Esophagus squamous epithelium (tissue), 5 donors: ENCODE data around the gene ITGA2B. TPM values are rescaled to one million over a fixed set of nuclear protein-coding genes. Genes with fewer than 3 reads are reported as not detected.

Experiments used
- DNase-seq: peaks from one replicate; lab custom pipeline; 2025; lab: John Stamatoyannopoulos, UW
- H3K27ac ChIP-seq, 4 donors: fragments of 200-600 bp; sonication (generic); one replicate each; pipeline ENCODE4 v1.5.1; 2016 to 2019; ENCODE audit warnings: mild to moderate bottlenecking in 1 of 4
- H3K27me3 ChIP-seq, 4 donors: fragments of 200-600 bp; sonication (generic); 1 replicate in 3 of 4; 2 replicates in 1 of 4; pipeline versions ENCODE4 v1.5.1 to v1.6.0; 2017 to 2021; ENCODE audit warnings: antibody characterized with exemption in 1 of 4
- H3K36me3 ChIP-seq, 3 donors: fragments of 200-600 bp; sonication (generic); one replicate each; pipeline ENCODE4 v1.5.1; 2016 to 2019
- H3K4me1 ChIP-seq, 3 donors: fragments of 200-600 bp; sonication (generic); one replicate each; pipeline ENCODE4 v1.5.1; 2017 to 2019
- H3K4me3 ChIP-seq, 4 donors: fragments of 200-600 bp; sonication (generic); 1 replicate in 3 of 4; 2 replicates in 1 of 4; pipeline ENCODE4 v1.5.1; 2016 to 2019; ENCODE audit warnings: mild to moderate bottlenecking in 2 of 4, moderate library complexity in 1 of 4
- H3K9me3 ChIP-seq, 3 donors: fragments of 200-600 bp; sonication (generic); one replicate each; pipeline ENCODE4 v1.5.1; 2016 to 2019
- CTCF ChIP-seq, 6 experiments: fragments of 450-650 bp in 4 of 6; fragments of 200-600 bp in 2 of 6; sonication (generic) in 2 of 6; IDR thresholded peaks; one replicate each; pipeline ENCODE4 v1.5.1; 2016 to 2019; ENCODE audit warnings: antibody characterized with exemption in 6 of 6, mild to moderate bottlenecking in 4 of 6, moderate library complexity in 4 of 6
- POLR2A ChIP-seq, 4 donors: fragments of 450-650 bp; IDR thresholded peaks; one replicate each; pipeline ENCODE4 v1.6.1; 2017; ENCODE audit warnings: antibody characterized with exemption in 4 of 4, mild to moderate bottlenecking in 4 of 4, moderate library complexity in 3 of 4
- WGBS, 2 donors: methylation state at CpG; one replicate each; pipeline ENCODE4 v1.1.5; 2018; 5-methylcytosine and 5-hydroxymethylcytosine counted together
- intact Hi-C: fragments of 100-400 bp; cut with DNase I; formaldehyde crosslinking; loops from one replicate; pipeline ENCODE4 v1.15.0; 2022
- total RNA-seq, 4 donors: library from RNA; depleted of rRNA; stranded (reverse); fragments of >200 nt; gene quantifications; one replicate each; pipeline ENCODE4 v1.1.0, GENCODE V29; 2016
- donor health status: DM: yes; HTN: yes; CAD: no.

The ITGA2B gene
- total RNA-seq, 4 donors from 2014 or later, result 0.26 to 0.76 (median 0.70) TPM; not detected in 1

- TF ChIP-seq CTCF (IDR thresholded peaks at IDR 0.05), result no peak
- WGBS, 2 donors, result 50 to 73% methylated on average over 8 to 10 of the region's 22 CpGs
- no peaks in the 10 kb centered on the region for H3K9me3 ChIP-seq
- peaks cover 32 to 53% (median 35%) of the 10 kb centered on the region in 3 donors for H3K36me3 ChIP-seq
- H3K4me3 ChIP-seq, result peak overlapping the region in 3 of 4 donors; percentile 30 to 60 (median 43)
- intact Hi-C loops, result no loop called here
- DNase-seq, result no peak
- H3K27me3 ChIP-seq, result no peaks in the 10 kb centered on the region
- peak overlapping the region in 3 of 4 donors; percentile 10 to 60 (median 58) for H3K27ac ChIP-seq
- peaks cover 14 to 36% (median 16%) of the 10 kb centered on the region in 3 donors for H3K4me1 ChIP-seq
These were observed 36.4 kb downstream of the ITGA2B start for GRCh38 chr17:44352828-44353671.

- intact Hi-C loops, result no loop called here
- H3K36me3 ChIP-seq, result peaks cover 32 to 53% (median 35%) of the 10 kb centered on the region in 3 donors
- TF ChIP-seq POLR2A (IDR thresholded peaks at IDR 0.05) (no peak), CTCF (IDR thresholded peaks at IDR 0.05) (no peak)
- H3K27ac ChIP-seq, result no peak overlapping the region
- no peaks in the 10 kb centered on the region for H3K9me3 ChIP-seq
- no peaks in the 10 kb centered on the region for H3K27me3 ChIP-seq
- no peak for DNase-seq
- no peak overlapping the region for H3K4me3 ChIP-seq
- peaks cover 16 to 44% (median 18%) of the 10 kb centered on the region in 3 donors for H3K4me1 ChIP-seq
- WGBS, 2 donors, result 73% methylated on average over 10 of the region's 36 CpGs; no CpG with 5 or more reads in 1 of the 2 donors
These were observed 37.3 kb downstream of the ITGA2B start for GRCh38 chr17:44351961-44352827.

- Histone ChIP-seq H3K4me3 (no peak overlapping the region), H3K27me3 (no peaks in the 10 kb centered on the region), H3K9me3 (no peaks in the 10 kb centered on the region)
These were observed 38.0 kb downstream of the ITGA2B start for GRCh38 chr17:44351464-44351863.

GRCh38 chr17:44350733-44351226 is 38.7 kb downstream of the ITGA2B start:
- no peaks in the 10 kb centered on the region for H3K27me3 ChIP-seq
- H3K27ac ChIP-seq, result no peak overlapping the region
- peaks cover 24 to 58% (median 24%) of the 10 kb centered on the region in 3 donors for H3K4me1 ChIP-seq
- no peak for DNase-seq
- H3K9me3 ChIP-seq, result no peaks in the 10 kb centered on the region
- WGBS, 2 donors, result 0 to 90% methylated on average over 1 to 2 of the region's 6 CpGs
- peaks cover 32 to 53% (median 35%) of the 10 kb centered on the region in 3 donors for H3K36me3 ChIP-seq
- no peak overlapping the region for H3K4me3 ChIP-seq
- TF ChIP-seq POLR2A (IDR thresholded peaks at IDR 0.05) (no peak), CTCF (IDR thresholded peaks at IDR 0.05) (peak; percentile 59 to 81 (median 66))
- intact Hi-C loops, result no loop called here

More at GRCh38 chr17:44351464-44351863, 38.0 kb downstream of the ITGA2B start:
- WGBS, 2 donors, result 70% methylated on average over 3 of the region's 8 CpGs; no CpG with 5 or more reads in 1 of the 2 donors
- Histone ChIP-seq H3K36me3 (peaks cover 32 to 53% (median 35%) of the 10 kb centered on the region in 3 donors), H3K4me1 (peaks cover 17 to 52% (median 18%) of the 10 kb centered on the region in 3 donors), H3K27ac (no peak overlapping the region)
- no peak for TF ChIP-seq POLR2A (IDR thresholded peaks at IDR 0.05)
- no peak for TF ChIP-seq CTCF (IDR thresholded peaks at IDR 0.05)
- DNase-seq, result no peak
- intact Hi-C loops, result no loop called here
